Sigmoid colon (tissue), 4 donors: Measurements from ENCODE around the gene WNK1.

Experiments
- EP300 ChIP-seq, 4 donors: sonication (generic); formaldehyde crosslinking; IDR thresholded peaks; one replicate each; pipeline ENCODE4 v1.6.1; 2017; ENCODE audit warnings: antibody characterized with exemption in 4 of 4
- POLR2A ChIP-seq, 2 donors: fragments of 450-650 bp; IDR thresholded peaks; one replicate each; pipeline ENCODE4 v1.6.1; 2016; ENCODE audit warnings: antibody characterized with exemption in 2 of 2, mild to moderate bottlenecking in 2 of 2, moderate library complexity in 2 of 2
- POLR2AphosphoS5 ChIP-seq, 4 donors: sonication (generic); formaldehyde crosslinking; IDR thresholded peaks; one replicate each; pipeline ENCODE4 v1.6.1; 2017; ENCODE audit warnings: antibody characterized with exemption in 4 of 4
- TF ChIP-seq, protein P1 (sequence below), 4 experiments: fragments of 450-650 bp in 3 of 4; fragments of 200-600 bp in 1 of 4; IDR thresholded peaks; one replicate each; pipeline ENCODE4 v1.5.1; 2016 to 2019; ENCODE audit warnings: antibody characterized with exemption in 4 of 4, mild to moderate bottlenecking in 3 of 4, moderate library complexity in 2 of 4

DNA sequence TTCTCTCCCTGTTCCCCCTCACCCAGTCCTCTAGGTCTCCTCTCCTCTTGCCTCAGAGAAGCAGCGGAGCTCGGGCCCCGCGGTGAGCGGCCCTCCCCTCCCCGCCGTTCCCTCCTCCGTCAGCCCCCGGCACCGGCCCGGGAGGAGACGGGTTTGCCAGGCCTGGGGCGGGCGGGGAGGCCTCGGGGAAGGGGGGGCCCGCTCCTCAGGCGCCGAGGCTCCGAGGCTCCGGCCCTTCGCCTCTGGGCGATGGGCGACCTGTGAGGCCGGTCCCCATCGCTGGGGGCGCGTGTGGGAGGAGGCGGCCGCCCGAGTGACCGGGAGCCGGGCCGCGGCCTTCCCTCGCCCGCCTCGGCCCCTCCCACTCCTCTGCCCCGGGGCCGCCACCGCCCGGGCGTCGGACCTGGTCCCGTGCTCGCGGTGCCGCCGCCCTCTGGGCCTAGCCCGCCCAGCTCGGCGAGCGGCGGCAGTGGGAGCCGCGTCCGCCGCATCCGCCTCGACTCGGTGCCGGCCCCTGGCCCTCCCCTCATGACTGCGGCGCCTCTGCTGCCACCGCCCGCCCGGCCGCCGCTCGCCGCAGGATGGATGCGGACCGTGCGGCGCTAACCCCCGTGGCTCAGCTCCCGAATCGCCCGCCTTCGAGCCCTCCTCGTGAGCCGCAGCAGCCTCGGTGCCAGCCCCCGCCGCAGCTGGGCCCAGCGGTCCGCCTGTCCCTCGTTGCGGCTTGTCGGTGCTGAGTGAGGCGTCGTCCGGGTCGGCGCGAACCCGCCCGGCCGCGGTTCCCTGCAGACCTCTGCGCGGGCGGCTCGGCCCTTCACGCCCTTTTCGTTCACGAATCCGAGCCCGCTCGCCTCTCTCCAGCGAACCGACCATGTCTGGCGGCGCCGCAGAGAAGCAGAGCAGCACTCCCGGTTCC, 574 bp downstream of the WNK1 start:
- TF ChIP-seq, protein P1, sequence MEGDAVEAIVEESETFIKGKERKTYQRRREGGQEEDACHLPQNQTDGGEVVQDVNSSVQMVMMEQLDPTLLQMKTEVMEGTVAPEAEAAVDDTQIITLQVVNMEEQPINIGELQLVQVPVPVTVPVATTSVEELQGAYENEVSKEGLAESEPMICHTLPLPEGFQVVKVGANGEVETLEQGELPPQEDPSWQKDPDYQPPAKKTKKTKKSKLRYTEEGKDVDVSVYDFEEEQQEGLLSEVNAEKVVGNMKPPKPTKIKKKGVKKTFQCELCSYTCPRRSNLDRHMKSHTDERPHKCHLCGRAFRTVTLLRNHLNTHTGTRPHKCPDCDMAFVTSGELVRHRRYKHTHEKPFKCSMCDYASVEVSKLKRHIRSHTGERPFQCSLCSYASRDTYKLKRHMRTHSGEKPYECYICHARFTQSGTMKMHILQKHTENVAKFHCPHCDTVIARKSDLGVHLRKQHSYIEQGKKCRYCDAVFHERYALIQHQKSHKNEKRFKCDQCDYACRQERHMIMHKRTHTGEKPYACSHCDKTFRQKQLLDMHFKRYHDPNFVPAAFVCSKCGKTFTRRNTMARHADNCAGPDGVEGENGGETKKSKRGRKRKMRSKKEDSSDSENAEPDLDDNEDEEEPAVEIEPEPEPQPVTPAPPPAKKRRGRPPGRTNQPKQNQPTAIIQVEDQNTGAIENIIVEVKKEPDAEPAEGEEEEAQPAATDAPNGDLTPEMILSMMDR (IDR thresholded peaks at IDR 0.05), result no peak
- TF ChIP-seq EP300 (IDR thresholded peaks at IDR 0.05) (no peak), POLR2AphosphoS5 (IDR thresholded peaks at IDR 0.05) (no peak), POLR2A (IDR thresholded peaks at IDR 0.05) (no peak)
